Measurements from ENCODE around the gene HSPG2.
"Not testable (repeated sequence)": the region's sequence is repeated elsewhere in the genome, so short reads cannot be mapped to it uniquely, and the experiment has no call there.

HSPG2 gene

GRCh38 chr1:21821385-21822019 lies 115.6 kb downstream of the HSPG2 start:
- DNase-seq, result no peak

- no peak for DNase-seq
These were observed 116.4 kb downstream of the HSPG2 start for GRCh38 chr1:21820597-21821232.

DNA sequence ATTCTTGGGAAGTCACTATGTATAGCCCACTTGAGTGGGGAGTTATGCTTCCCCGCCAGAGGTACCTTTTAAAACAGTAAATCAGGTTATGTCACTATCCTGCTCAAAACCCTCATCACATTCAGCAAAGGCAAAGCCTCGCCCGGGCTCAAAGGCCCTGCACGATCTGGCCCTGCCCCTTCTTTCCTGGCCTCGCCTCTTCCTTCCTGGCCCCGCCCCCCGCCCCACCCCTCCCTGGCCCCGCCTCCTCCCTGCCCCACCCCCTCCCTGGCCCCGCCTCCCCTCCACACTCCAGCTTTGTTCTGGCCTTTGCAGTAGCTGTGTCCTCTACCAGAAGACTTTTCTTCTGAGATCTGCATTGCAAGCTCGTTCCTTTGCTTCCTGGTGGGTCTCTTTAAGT lies 118.5 kb downstream of the HSPG2 start:
- no peak for DNase-seq

GRCh38 chr1:21816602-21817302 lies 120.4 kb downstream of the HSPG2 start:
- DNase-seq, result no peak

DNA sequence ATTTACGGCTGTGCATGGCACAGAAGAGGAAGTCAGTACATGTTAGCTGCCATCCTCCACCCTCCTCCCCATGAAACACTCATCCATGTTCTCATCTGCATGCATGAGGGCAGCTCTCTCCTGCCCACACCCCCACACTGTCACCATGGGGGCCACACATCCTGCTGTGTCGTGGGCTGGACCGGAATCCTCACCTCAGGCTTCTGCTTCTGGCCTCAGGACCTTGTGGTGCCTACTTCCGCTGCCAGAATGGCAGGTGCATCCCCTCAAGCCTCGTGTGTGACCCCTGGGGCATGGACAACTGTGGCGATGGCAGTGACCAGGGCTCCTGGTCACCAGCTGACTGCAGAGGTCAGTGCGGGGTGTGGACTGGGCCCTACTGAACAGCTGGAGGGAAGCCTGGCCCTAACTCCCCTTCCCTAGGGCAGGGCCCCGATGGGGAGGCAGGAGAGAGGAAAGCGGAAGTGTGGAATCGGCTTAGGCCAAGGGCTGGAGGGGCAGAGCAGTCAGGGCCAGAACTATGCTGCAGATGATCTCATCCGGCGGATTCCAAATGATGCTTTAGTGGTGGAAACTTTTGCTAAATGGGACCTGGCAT lies 121.3 kb downstream of the HSPG2 start:
- DNase-seq, result no peak

DNA sequence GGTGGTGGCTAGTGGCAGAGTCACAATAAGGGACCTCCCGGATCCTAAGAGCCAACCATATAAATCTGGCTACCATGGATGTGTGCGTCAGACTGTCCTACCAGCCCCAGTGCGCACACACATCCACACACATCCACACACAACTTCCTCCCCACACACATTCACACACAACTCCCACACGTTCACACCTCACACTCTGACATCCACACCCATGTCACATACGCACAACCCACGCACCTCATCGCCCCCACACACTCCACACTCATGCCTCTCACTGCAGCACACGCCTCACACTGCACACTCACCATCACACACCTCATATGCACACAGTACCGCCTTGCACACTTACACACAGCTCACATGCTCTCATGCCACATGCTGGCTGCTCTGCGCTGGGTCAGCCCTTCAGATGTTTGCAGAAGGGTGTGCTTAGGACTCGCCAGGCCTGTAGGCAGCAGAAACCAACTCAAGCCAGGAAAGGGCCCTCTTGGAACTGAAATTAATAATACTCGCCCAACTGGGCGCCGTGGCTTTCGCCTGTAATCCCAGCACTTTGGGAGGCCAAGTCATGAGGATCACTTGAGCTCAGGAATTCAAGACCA lies 122.0 kb downstream of the HSPG2 start:
- no peak for DNase-seq

DNA sequence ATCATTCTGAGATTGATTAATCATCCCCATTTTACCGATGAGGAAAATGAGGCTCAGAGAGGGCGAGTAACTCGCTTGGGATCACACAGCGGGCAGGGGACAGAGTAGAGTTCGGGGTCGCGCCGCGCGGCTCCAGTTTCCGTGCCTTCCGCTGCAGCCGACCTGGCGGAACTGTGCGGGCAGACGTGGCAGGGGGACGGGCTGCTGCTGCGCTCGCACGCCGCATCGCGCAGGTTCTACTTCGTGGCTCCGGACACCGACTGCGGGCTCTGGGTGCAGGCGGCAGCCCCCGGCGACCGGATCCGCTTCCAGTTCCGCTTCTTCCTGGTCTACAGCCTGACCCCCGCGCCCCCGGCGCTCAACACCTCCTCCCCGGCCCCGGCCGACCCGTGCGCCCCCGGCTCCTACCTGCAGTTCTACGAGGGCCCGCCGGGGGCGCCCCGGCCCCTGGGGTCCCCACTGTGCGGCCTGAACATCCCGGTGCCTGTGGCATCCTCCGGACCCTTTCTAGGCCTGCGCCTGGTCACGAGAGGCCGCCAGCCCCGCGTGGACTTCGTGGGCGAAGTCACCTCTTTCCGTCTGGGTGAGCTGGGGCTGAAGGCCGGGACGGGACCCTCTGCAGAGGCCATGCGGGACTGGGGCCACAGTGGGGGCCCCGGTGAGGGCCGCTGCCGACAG lies 122.7 kb downstream of the HSPG2 start:
- no peak for DNase-seq

- DNase-seq, result no peak
These were observed 123.6 kb downstream of the HSPG2 start for GRCh38 chr1:21813542-21813941.

DNA sequence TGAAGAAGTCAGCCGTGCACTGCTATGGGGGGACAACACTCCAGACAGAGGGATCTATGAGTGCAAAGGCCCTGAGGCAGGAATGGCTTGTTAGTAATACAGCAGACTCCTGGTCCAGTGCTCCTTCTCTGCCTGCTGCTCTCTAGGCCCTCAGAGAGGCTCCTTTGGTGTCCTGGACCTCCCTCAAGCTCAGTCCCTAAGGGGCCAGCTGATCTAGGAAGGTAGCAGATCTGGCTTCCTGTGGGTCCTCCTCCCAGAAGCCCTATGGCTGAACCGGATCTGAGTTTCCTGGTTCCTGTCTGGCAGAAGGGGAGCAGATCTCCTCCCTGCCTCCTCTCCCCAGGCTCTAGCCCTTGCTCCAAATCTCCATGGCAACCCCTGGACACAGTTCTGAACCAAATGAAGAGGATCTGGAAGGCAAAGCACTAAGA lies 125.2 kb downstream of the HSPG2 start, which contains the start of gene LDLRAD2:
TSS of gene LDLRAD2 (plus strand) at position 391 of the 431 bp plus-strand sequence. CDS start 187 bp downstream, outside the sequence.
- DNase-seq, result no peak

- DNase-seq, result no peak
These were observed 132.6 kb downstream of the HSPG2 start for GRCh38 chr1:21804536-21804935.

DNA sequence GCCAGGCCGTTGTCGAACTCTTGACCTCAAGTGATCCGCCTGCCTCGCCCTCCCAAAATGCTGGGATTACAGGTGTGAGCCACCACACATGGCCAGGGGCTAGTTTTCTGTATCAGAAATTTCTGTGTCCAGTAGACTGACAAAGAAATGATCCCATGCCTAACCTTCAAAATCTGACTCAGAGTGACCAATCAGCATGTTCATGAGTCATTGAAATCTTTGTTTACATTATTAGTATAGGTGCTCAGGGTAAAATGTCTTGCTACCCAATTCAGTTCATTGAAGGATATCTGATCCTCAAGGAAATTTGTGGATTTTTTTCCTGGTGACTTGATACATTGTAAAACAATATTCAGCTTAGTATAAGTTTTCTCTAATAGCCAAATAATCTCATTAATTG lies 136.0 kb downstream of the HSPG2 start:
- no peak for DNase-seq

- DNase-seq, result no peak
These were observed 137.4 kb downstream of the HSPG2 start for GRCh38 chr1:21799730-21800129.

GRCh38 chr1:21795075-21795474 lies 142.0 kb downstream of the HSPG2 start:
- no peak for DNase-seq

DNA sequence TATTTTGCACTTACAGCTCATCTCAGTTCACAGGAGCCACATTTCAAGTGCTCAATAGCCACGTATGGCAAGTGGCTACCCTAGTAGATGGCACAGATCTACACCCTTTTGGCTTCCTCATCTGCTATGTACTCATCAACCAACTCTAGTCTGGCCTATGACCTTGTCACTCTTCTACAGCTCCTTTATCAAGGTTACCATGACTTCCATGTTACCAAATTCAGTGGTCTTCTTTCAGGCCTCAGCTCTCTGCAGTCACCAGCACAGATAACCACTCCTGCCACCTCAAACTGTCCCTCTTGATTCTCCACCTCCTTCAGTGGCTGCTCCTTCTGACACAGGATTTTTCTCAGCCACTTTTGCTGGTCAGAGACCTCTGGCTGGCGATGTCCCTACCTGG lies 142.5 kb downstream of the HSPG2 start:
- no peak for DNase-seq

- no peak for DNase-seq
These were observed 144.0 kb downstream of the HSPG2 start for GRCh38 chr1:21793104-21793503.

DNA sequence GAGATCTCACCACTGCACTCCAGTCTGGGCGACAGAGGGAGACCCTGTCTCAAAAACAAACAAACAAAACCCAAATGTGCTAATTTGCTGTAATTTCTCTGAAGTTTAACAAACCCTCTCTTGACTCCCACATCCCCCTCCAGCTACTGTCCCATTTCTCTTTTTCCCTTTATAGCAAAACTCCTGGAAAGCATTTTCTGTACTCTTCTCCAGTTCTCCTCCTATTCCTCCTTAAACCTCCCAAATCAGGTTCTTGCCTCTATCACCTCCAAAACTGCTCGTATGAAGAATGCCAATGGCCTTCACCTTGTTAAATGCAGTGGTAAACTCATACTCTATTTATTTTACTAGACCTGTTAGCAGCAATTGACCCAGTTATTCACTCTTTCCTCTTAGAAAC lies 150.5 kb downstream of the HSPG2 start:
- no peak for DNase-seq

DNA sequence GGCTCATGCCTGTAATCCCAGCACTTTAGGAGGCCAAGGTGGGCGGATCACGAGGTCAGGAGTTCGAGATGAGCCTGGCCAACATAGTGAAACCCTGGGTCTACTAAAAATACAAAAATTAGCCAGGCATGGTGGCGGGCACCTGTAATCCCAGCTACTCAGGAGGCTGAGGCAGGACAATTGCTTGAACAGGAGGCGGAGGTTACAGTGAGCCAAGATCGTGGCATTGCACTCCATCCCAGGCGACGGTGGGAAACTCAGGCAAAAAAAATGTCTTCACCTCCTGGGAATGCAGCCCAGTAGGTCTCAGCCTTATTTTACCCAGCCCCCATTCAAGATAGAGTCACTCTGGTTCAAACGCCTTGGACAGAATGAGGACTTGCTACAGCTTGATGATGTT lies 151.3 kb downstream of the HSPG2 start:
- DNase-seq, result not testable (repeated sequence)

GRCh38 chr1:21783679-21784603 lies 153.2 kb downstream of the HSPG2 start:
- DNase-seq, result no peak

- DNase-seq, result peak; percentile 88 to 94
These were observed 154.0 kb downstream of the HSPG2 start, which contains the start of gene USP48 for GRCh38 chr1:21782868-21783678. Gene USP48, minus strand, starts transcription at chr1:21783149. Its CDS starts 192 bp downstream, at chr1:21782957.

GRCh38 chr1:21782349-21782867 lies 154.7 kb downstream of the HSPG2 start:
- DNase-seq, result peak; percentile 23 to 49
